ENCODE results near the gene DNASE1.
"Not testable (repeated sequence)": the region's sequence is repeated elsewhere in the genome, so short reads cannot be mapped to it uniquely, and the experiment has no call there.

Gene DNASE1, protein sequence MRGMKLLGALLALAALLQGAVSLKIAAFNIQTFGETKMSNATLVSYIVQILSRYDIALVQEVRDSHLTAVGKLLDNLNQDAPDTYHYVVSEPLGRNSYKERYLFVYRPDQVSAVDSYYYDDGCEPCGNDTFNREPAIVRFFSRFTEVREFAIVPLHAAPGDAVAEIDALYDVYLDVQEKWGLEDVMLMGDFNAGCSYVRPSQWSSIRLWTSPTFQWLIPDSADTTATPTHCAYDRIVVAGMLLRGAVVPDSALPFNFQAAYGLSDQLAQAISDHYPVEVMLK
- long read RNA-seq, donor 1, partial matches to known transcripts, result 58 of 95 reads
- long read RNA-seq, donor 1, other reads (novel, unspliced or antisense), result 37 of 95 reads
- long read RNA-seq, donor 2, full-length matches to known transcripts, result 2 of 28 reads
- long read RNA-seq, donor 2, partial matches to known transcripts, result 26 of 28 reads
- long read RNA-seq, donor 2, other reads (novel, unspliced or antisense), result 0 of 28 reads
- long read RNA-seq, donor 3, partial matches to known transcripts, result 11 of 34 reads
- long read RNA-seq, donor 3, other reads (novel, unspliced or antisense), result 22 of 34 reads
- long read RNA-seq, donor 4, partial matches to known transcripts, result 39 of 56 reads
- long read RNA-seq, donor 4, other reads (novel, unspliced or antisense), result 17 of 56 reads
- long read RNA-seq, donor 5, partial matches to known transcripts, result 18 of 18 reads
- long read RNA-seq, donor 5, other reads (novel, unspliced or antisense), result 0 of 18 reads
- long read RNA-seq, donor 6, full-length matches to known transcripts, result 2 of 57 reads
- long read RNA-seq, donor 6, partial matches to known transcripts, result 16 of 57 reads
- long read RNA-seq, donor 6, other reads (novel, unspliced or antisense), result 39 of 57 reads
- long read RNA-seq, donor 7, result 0 reads
- long read RNA-seq, donor 8, full-length matches to known transcripts, result 4 of 96 reads
- long read RNA-seq, donor 8, partial matches to known transcripts, result 49 of 96 reads
- long read RNA-seq, donor 8, other reads (novel, unspliced or antisense), result 43 of 96 reads

GRCh38 chr16:3654249-3654991 is at the start of gene DNASE1:
Gene DNASE1, plus strand, starts transcription at chr16:3654691. Its CDS starts 683 bp downstream, at chr16:3655374.
- no peak for DNase-seq

DNA sequence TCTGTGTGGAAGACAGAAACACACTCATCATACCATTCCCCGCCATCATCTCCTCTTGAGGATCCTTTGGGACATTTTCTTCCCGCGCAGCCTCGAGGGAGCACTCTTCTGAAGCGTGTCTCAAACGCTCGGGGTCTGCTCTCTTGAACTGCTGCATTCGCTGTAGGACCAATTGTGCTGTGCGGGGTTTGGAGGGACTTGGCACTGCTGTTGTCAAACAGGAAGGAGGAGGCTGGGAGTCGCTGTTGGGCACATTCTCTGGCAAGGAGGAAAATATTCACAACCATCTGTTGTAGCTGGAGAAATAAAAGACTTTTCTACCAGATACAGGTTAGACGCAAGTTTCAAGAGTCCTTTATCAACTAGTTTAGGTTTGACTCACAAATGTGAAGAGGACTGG is 48.0 kb upstream of the DNASE1 start:
- DNase-seq, result no peak

DNA sequence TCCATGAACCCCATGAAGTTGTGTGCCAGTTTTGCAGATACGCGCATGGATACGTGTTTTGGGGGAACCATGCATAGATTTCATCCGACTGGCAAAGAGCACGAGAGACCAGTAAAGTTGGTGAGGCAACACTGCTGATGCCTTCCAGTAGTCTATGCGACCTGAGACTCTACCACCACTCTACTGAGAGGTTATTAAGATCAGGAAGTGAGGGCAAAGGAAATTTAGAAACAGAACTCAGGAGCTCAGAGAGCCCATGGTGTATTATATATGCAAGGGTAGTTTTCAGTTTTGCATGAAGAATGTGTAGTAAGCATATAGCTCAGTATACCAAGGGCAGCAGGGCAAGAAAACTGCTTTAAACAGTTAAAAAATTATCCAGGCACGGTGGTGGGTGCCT is 47.3 kb upstream of the DNASE1 start:
- DNase-seq, result no peak

DNA sequence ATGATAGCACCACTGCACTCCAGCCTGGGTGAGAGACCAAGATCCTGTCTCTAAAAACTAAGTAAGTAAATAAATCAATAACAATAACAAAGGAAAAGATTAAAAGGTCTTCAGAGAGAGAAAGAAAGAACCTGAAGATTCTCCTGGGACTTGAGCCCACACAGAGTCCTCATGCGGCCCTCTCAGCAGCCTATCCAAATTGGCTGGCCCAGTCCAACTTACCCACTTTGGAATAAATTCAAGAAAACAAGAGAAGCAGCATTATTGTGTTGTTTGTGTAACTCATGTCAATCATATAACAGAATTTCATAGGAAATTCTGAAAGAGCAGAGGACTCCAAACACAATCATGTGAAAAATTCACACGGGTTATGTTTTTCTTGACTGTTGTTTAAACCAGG is 46.9 kb upstream of the DNASE1 start:
- no peak for DNase-seq

DNA sequence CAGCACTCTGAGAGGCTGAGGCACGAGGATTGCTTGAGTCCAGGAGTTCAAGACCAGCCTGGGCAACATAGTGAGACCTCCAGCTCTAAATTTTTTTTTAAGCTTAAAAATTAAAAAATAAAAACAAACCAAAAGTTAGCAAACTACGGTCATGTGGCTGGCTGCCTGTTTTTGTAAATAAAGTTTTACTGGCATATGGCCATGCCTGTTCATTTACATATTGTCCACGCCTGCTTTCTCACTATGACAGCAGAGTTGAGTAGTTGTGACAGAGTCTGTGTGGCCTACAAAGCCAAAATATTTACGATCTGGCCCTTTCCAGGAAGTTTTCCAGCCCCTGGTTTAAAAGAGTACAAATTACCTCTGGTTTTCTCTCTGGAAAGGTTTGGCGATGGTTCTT is 46.4 kb upstream of the DNASE1 start:
- no peak for DNase-seq

DNA sequence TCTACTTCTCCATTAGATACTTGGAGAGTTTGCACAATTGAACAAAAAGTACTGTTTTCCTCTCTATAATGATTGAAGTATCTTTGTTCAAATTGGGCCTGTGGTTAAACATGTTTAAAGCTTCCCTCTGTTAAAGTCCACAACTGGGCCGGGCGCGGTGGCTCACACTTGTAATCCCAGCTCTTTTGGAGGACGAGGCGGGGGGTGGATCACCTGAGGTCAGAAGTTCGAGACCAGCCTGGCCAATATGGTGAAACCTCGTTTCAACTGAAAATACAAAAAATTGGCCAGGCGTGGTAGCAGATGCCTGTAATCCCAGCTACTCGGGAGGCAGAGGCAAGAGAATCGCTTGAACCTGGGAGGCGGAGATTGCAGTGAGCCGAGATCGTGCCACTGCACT is 45.5 kb upstream of the DNASE1 start:
- DNase-seq, result not testable (repeated sequence)

GRCh38 chr16:3609895-3610697 is 44.4 kb upstream of the DNASE1 start:
- no peak for DNase-seq

DNA sequence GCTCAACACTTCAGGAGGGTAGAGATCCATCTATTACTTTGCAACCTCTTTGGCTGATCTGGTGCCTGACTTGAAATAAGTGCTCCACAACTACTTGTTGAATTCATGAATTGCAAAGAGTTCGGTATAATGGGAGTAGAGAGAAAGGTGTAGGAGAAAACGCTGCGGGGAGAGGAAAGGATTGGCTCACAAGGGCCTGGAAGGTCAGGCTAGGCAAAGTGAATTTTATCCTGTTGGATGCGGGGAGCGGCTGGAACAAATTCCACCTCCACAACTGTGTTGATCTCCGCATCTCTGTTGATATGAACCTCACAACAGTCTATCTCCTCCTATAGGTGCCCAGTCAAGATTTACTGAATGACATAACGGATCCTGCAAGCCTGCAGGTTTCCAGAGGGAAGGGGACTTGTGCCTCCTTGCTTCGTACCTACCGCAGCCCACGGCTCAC is 43.8 kb upstream of the DNASE1 start:
- DNase-seq, result no peak

GRCh38 chr16:3611146-3611975 is 43.1 kb upstream of the DNASE1 start, which contains the start of gene SLX4:
Gene SLX4, minus strand, starts transcription at chr16:3611606. Its CDS starts 2,642 bp downstream, at chr16:3608964.
- peak; percentile 92 for DNase-seq

DNA sequence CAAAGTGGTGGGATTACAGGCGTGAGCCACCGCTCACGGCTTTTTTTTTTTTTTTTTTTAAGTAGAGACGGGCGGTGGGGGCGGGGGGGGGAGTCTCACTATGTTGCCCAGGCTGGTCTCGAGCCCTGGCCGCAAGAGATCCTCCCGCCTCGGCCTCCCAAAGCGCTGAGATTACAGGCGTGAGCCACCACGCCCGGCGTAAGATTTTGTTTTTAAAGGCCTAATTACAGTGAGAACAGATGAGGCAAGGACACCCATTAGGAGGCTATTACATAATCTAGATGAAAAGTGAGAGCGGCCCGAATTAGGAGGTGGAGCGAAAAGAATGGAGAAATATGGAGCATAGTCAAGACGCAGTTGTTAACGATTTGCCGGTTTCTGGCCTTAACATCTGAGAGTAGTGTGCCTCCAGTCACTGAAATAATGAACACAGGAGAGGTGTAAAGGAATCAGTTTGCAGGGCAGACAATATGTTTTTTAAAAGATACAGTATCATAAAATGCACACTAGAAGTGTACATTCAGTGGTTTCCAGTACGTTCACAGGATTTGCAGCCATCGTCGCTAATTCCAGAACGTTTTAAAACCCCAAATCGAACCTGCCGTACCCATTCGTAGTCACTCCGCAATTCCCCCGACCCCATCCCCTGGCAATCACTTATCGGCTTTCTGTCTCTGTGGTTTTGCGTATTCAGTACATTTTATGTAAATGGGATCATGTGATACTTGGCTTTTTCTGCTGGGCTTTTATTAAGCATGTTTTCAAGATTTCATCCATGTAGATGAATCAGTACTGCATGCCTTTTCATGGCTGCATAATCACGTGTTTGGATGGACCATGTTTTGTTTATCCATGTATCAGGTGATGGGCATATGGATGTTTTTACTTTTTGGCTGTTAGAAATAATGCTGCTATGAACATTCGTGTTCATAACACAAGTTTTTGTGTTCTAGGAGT is 41.7 kb upstream of the DNASE1 start:
- no peak for DNase-seq

DNA sequence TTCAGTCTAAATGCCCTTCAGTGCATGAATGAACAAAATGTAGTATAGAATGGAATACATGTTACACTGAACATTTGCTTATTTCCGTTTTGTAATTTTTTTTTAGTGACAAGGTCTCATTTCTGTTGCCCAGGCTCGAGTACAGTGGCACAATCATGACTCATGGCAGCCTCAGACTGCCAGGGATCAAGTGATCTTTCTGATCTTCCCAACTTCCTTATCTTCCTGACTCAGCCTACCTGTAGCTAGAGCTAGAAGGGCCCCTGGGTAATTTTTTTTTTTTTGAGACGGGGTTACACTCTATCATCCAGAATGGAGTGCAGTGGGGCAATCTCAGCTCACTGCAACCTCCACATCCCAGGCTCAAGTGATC is 35.7 kb upstream of the DNASE1 start:
- DNase-seq, result no peak

DNA sequence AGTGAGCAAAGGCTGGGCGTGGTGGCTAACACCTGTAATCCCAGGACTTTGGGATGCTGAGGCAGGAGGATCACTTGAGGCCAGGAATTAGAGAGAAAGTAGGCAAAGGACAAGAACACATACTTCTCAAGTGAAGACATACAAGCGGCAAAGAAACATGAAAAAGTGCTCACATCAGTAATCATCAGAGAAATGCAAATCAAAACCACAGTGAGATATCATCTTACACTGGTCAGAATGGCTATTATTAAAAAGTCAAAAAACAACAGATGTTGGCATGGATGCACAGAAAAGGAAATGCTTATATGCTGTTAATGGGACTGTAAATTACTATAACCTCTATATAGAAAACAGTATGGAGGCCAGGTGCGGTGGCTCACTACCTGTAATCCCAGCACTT is 30.8 kb upstream of the DNASE1 start:
- DNase-seq, result no peak

DNA sequence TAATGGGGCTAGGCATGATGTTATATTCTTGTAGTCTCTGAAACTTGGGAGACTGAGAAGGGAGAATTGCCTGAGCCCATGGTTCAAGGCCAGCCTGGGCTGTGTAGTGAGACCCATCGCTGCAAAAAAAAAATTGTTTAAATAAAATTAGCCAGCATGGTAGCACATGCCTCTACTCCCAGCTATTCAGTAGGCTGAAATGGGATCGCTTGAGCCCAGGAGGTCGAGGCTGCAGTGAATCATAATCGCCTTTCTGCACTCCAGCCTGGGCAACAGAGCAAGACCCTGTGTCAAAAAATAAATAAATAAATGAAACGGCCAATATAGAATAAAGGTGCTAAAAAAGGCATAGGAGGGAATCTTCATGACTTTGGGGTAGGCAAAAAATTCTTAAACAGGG is 29.2 kb upstream of the DNASE1 start:
- DNase-seq, result no peak

DNA sequence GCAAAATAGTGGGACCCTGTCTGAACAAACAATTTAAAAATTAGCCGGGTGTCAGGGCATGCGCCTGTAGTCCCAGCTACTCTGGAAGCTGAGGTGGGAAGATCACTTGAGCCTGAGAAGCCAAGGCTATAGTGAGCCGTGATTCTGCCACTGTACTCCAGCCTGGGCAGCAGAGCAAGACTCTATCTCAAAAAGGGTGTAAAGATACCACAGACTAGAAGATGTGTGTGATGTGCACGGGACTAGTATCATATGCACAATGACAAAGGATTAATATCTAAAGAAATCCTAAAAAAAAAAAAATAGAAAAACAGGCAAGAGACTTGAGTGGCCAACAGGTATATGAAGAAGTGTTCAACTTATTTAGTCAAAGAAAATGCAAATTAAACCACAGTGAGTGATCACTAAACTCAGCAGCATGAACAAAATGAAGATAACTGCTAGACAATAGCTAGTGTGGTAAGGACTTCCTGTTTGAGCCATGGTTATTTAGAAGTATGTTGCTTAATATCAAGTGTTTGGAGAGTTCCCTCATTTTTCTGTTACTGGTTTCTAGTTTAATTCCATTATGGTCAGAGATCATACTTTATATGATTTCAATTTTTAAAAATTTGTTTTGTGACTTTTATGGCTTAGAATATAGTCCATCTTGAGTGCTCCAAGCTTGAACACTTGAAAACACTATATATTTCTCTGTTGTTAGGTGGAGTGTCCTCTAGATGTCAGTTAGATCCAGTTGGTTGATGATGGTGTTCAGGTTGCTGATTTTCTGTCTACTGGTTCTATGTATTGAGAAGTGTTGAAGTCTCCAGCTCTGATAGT is 28.4 kb upstream of the DNASE1 start:
- DNase-seq, result no peak

- DNase-seq, result no peak
These were observed 17.0 kb upstream of the DNASE1 start for GRCh38 chr16:3637371-3637923.

GRCh38 chr16:3638916-3639644 is 15.4 kb upstream of the DNASE1 start:
- no peak for DNase-seq

- no peak for DNase-seq
These were observed 14.3 kb upstream of the DNASE1 start for GRCh38 chr16:3640207-3640606.
